ENCODE results near the gene DHH. TPM values are rescaled to one million over a fixed set of nuclear protein-coding genes. Genes with fewer than 3 reads are reported as not detected.

The DHH gene
- total and polyA plus RNA-seq, 10 of the 15 experiments (the other 5 are each of a cell fraction or from before 2014, with no cell fraction given) = 0.01 TPM; not detected in 9

DNA sequence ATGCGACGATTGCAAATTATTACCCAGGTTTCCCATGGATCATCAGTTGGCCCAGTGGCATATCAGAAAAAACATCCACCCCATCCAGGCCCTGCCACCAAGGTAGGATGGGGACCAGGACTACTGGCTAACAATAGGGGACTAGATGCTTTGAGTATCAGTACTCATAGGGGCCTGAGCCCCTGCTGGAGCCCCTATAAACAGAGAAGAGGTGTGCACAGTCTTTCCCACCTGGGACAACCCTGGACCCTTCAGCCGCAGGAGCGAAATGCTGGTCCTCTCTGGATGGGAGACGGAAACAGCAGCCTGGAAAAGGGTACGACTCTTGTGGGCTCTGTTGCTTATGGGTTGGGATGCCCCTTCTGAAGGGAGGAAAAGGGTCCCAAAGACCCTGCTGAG, 5.7 kb downstream of the DHH start (continued):
- TF ChIP-seq, protein P1, sequence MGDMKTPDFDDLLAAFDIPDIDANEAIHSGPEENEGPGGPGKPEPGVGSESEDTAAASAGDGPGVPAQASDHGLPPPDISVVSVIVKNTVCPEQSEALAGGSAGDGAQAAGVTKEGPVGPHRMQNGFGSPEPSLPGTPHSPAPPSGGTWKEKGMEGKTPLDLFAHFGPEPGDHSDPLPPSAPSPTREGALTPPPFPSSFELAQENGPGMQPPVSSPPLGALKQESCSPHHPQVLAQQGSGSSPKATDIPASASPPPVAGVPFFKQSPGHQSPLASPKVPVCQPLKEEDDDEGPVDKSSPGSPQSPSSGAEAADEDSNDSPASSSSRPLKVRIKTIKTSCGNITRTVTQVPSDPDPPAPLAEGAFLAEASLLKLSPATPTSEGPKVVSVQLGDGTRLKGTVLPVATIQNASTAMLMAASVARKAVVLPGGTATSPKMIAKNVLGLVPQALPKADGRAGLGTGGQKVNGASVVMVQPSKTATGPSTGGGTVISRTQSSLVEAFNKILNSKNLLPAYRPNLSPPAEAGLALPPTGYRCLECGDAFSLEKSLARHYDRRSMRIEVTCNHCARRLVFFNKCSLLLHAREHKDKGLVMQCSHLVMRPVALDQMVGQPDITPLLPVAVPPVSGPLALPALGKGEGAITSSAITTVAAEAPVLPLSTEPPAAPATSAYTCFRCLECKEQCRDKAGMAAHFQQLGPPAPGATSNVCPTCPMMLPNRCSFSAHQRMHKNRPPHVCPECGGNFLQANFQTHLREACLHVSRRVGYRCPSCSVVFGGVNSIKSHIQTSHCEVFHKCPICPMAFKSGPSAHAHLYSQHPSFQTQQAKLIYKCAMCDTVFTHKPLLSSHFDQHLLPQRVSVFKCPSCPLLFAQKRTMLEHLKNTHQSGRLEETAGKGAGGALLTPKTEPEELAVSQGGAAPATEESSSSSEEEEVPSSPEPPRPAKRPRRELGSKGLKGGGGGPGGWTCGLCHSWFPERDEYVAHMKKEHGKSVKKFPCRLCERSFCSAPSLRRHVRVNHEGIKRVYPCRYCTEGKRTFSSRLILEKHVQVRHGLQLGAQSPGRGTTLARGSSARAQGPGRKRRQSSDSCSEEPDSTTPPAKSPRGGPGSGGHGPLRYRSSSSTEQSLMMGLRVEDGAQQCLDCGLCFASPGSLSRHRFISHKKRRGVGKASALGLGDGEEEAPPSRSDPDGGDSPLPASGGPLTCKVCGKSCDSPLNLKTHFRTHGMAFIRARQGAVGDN (IDR thresholded peaks at IDR 0.05) = no peak

DNA sequence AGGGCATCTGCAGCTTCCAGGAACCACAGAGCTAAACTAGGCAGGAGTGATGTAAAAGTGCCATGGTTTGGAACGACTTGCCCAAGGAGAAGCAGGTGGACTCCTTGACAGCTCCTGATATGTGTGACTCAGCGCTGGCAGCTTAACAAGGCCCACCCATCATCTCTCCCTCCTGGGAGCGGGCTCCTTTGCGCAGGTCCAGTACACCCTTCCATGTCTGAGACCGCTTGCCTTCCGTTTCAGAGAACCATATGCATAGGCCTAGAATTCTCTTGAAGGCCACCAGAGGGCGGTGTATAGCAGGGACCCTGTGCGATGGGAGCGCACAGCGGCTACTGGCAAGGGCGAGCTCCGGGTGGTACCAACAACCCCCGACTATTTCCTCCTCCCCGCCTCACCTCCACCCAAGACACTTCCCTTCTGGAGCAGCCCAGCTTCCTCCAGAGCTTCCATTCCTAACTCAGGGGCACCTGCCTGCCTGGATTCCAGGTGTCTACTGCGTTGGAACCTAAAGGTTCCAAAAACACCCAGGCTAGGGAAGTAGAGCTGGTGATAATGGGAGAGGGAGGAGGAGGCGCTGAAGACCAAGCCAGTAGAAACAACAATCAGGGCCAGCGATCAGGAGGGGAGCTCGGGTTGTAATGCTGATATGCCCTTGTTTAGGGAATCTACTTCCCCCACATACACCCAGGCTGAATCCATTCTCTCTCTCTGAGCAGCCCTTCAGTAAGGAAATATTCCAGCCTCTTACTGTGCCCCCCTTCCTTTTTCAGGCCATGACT, 6.3 kb downstream of the DHH start:
- 0 out of 2 replicates have a peak overlapping the region, but pooled peaks have one; percentile 5 for H3K4me3 ChIP-seq
- H4K20me1 ChIP-seq (ENCODE audit: control insufficient read depth, insufficient read depth) = no peaks in the 10 kb centered on the region
- ATAC-seq = peak; percentile 96
- no peaks in the 10 kb centered on the region for H3K36me3 ChIP-seq (ENCODE audit: control insufficient read depth in 2 of 2, insufficient read depth in 2 of 2, low read length in 1 of 2)
- peak; percentile 99 for FAIRE-seq
- CTCF ChIA-PET = interaction anchor here (0.5 to 7.0 kb wide), 47 partner anchors 9 to 483 kb away, joined by 3 to 254 read pairs (median 5); partner anchors contain the start of genes LMBR1L, RHEBL1, TROAP and TUBA1A
- RAD21 ChIA-PET (ENCODE audit: unreplicated experiment) = interaction anchor here (0.7 to 4.4 kb wide), 15 partner anchors 8 to 151 kb away, joined by 3 to 39 read pairs (median 5); partner anchors contain the start of genes RHEBL1 and TUBA1B
- no peak overlapping the region for H3K27ac ChIP-seq (ENCODE audit: control insufficient read depth, insufficient read depth)
- no peaks in the 10 kb centered on the region for H3K9me3 ChIP-seq (replicated peaks; ENCODE audit: control insufficient read depth, insufficient read depth, low read length)
- H3K4me2 ChIP-seq (ENCODE audit: control insufficient read depth, insufficient read depth) = peak overlapping the region; percentile 0; the same call in 1 of the 2 replicates
- in situ Hi-C loops (cut with MboI) (no loop called here), intact Hi-C loops (cut with micrococcal nuclease; ENCODE audit: unreplicated experiment) (loop anchor here (1.0 to 2.0 kb wide), 3 partner anchors 24 to 146 kb away; no protein-coding TSS in a partner anchor)
- peaks cover 3% of the 10 kb centered on the region; the same call in 1 of the 2 replicates for H3K4me1 ChIP-seq (ENCODE audit: control insufficient read depth, insufficient read depth, low read length)
- SMC1A ChIA-PET (ENCODE audit: uncharacterized antibody, unreplicated experiment) = interaction anchor here (0.6 to 6.1 kb wide), 24 partner anchors 8 to 418 kb away, joined by 3 to 82 read pairs (median 4); partner anchors contain the start of genes LMBR1L, RHEBL1 and TUBA1B
- no TSS peak for BruUV-seq (replicated peaks)
- H3K79me2 ChIP-seq (ENCODE audit: control insufficient read depth, insufficient read depth, low read length) = no peaks in the 10 kb centered on the region
- WGBS (ENCODE audit: insufficient coverage, insufficient replicate concordance, low lambda C conversion rate, missing lambda C conversion rate) = 3% methylated on average over 18 of the region's 18 CpGs
- peak overlapping the region; percentile 80 for H2AFZ ChIP-seq (ENCODE audit: control insufficient read depth, low read depth, low read length)
- POLR2A ChIA-PET = interaction anchor here (0.6 to 1.5 kb wide), 12 partner anchors 10 to 296 kb away, joined by 3 to 8 read pairs (median 4); partner anchors contain the start of gene TUBA1B
- no peak overlapping the region for H3K9ac ChIP-seq (ENCODE audit: control insufficient read depth, insufficient read depth, low read length)
- H3K27me3 ChIP-seq (replicated peaks in 1 of 2; ENCODE audit: control insufficient read depth in 2 of 2, insufficient read depth in 2 of 2, low read length in 1 of 2) = peaks cover 27 to 35% of the 10 kb centered on the region in 2 experiments; a peak in 3 of 4 replicates
- peak; percentile 44 for DNase-seq (ENCODE audit: low read depth, low spot score)
- TF ChIP-seq BHLHE40 (IDR thresholded peaks at IDR 0.05; ENCODE audit: borderline replicate concordance in 1 of 2, low read depth in 2 of 2, low read length in 1 of 2) (0 out of 4 replicates have a peak, but pooled peaks of 1 of the 2 experiments have one; percentile 9), ASH2L (IDR thresholded peaks at IDR 0.05; ENCODE audit: borderline replicate concordance, low read depth) (no peak), POLR2A (IDR thresholded peaks at IDR 0.05; ENCODE audit: low read depth, low read length) (peak; percentile 31; the same call in 1 of the 2 replicates), PAX8 (IDR thresholded peaks at IDR 0.05) (no peak), EP300 (IDR thresholded peaks at IDR 0.05; ENCODE audit: borderline replicate concordance in 1 of 2, control insufficient read depth in 1 of 2, low read depth in 2 of 2, low read length in 2 of 2) (no peak), SMC3 (IDR thresholded peaks at IDR 0.05; ENCODE audit: borderline replicate concordance, low read length) (peak; percentile 76), ZNF207 (IDR thresholded peaks at IDR 0.05; ENCODE audit: borderline replicate concordance) (no peak), POU2F2 (IDR thresholded peaks at IDR 0.05; ENCODE audit: borderline replicate concordance, low read depth, low read length) (peak; percentile 98; the same call in 2 of the 3 replicates), RELA (IDR thresholded peaks at IDR 0.05; ENCODE audit: borderline replicate concordance, partially characterized antibody) (no peak), LARP7 (IDR thresholded peaks at IDR 0.05) (0 out of 2 replicates have a peak, but pooled peaks have one; percentile 57), RAD21 (IDR thresholded peaks at IDR 0.05; ENCODE audit: insufficient read depth, low read depth, low read length) (peak; percentile 76), YY1 (IDR thresholded peaks at IDR 0.05; ENCODE audit: low read depth, low read length) (peak; percentile 52; the same call in 1 of the 2 replicates), ATF7 (IDR thresholded peaks at IDR 0.05; ENCODE audit: low read depth) (no peak), HDGF (IDR thresholded peaks at IDR 0.05) (0 out of 2 replicates have a peak, but pooled peaks have one; percentile 31), SP1 (IDR thresholded peaks at IDR 0.05; ENCODE audit: low read depth, low read length) (peak; percentile 23)
